ENCODE results near the gene PRPF40B. TPM values are rescaled to one million over a fixed set of nuclear protein-coding genes. Genes with fewer than 3 reads are reported as not detected.

Gene PRPF40B
- total and polyA plus RNA-seq, 2 donors (not counting 1 experiment from before 2014, with no cell fraction given), result 11.7 to 23.7 TPM

DNA sequence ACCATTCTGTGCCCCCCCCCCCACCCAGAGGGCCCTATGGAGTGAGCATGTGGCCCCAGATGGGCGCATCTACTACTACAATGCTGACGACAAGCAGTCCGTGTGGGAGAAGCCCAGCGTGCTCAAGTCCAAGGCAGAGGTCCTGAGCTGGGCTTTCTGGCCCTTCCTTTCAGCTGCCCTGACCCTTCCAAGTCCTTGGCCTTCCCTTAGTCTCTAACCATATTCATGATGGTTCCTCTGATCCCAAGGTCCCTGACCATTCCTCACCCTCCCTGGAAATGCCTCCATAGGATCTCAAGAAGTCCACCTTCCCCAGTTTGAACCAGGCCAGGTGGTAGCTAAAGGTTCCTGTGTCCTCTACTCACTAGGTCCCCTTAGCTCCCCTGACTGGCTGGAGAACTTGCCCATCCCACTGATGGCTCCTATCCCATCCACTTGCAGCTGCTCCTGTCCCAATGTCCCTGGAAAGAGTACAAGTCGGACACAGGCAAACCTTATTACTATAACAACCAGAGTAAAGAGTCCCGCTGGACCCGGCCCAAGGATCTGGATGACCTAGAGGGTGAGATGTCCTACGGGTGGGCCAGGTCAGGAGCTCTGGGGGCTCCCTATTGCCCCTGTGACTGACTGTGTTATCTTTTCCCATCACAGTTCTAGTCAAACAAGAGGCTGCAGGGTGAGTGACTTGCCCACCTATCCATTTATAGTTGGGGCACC, 9.8 kb downstream of the PRPF40B start:
- H3K27ac ChIP-seq (ENCODE audit: low read length in 2 of 2), result no peak overlapping the region
- no peak overlapping the region for H3K4me3 Mint-ChIP-seq
- ChIA-PET CTCF (interaction anchor here (0.5 to 8.5 kb wide), 4 partner anchors 9 to 385 kb away, joined by 3 to 61 read pairs (median 3); partner anchors contain the start of gene PRPF40B), POLR2A (interaction anchor here (0.6 kb wide), 1 partner anchor 10 kb away, joined by 5 read pairs; the partner anchor contains the start of gene PRPF40B)
- no peak overlapping the region for H2AFZ ChIP-seq (ENCODE audit: insufficient read depth, low read depth, low read length, poor library complexity, severe bottlenecking)
- intact Hi-C loops (cut with micrococcal nuclease), result no loop called here
- H3K4me1 ChIP-seq (ENCODE audit: control insufficient read depth in 2 of 2, insufficient read depth in 2 of 2, low read length in 2 of 2), result peaks cover 8 to 11% of the 10 kb centered on the region in 2 donors
- no peaks in the 10 kb centered on the region for H3K36me3 ChIP-seq (replicated peaks in 1 of 2; ENCODE audit: control extremely low read depth in 1 of 2, control insufficient read depth in 1 of 2, extremely low read depth in 1 of 2, insufficient read depth in 2 of 2, low read length in 1 of 2)
- no peak overlapping the region for H3K27ac Mint-ChIP-seq
- H3K4me2 ChIP-seq (replicated peaks; ENCODE audit: low read depth, low read length, poor library complexity, severe bottlenecking), result no peak overlapping the region
- ATAC-seq (ENCODE audit: low read depth) (no peak), DNase-seq (no peak)
- no peak overlapping the region for H3K4me3 ChIP-seq (ENCODE audit: control extremely low read depth in 1 of 5, extremely low read depth in 1 of 5, insufficient read depth in 1 of 5, low read depth in 2 of 5, low read length in 4 of 5)
- 98% methylated on average over 6 of the region's 8 CpGs for WGBS (ENCODE audit: insufficient coverage)
- peaks cover 14% of the 10 kb centered on the region for H3K4me1 Mint-ChIP-seq
- no peaks in the 10 kb centered on the region for H4K20me1 ChIP-seq (ENCODE audit: control insufficient read depth, insufficient read depth, low read length, poor library complexity, severe bottlenecking)
- H3K9ac ChIP-seq (ENCODE audit: low read length), result no peak overlapping the region
- H3K27me3 Mint-ChIP-seq, result no peaks in the 10 kb centered on the region
- H3K9me3 ChIP-seq (ENCODE audit: control extremely low read depth in 1 of 3, control insufficient read depth in 2 of 3, insufficient read depth in 1 of 3, low read length in 2 of 3), result no peaks in the 10 kb centered on the region
- TF ChIP-seq CTCF (IDR thresholded peaks at IDR 0.05) (no peak), EZH2 (IDR thresholded peaks at IDR 0.05; ENCODE audit: borderline replicate concordance, insufficient read depth, low read depth, low read length, poor library complexity, severe bottlenecking) (no peak)
- H3K9me3 Mint-ChIP-seq (ENCODE audit: insufficient read depth), result no peaks in the 10 kb centered on the region
- no peaks in the 10 kb centered on the region for H3K27me3 ChIP-seq (replicated peaks in 1 of 4; ENCODE audit: control extremely low read depth in 1 of 4, control insufficient read depth in 3 of 4, insufficient read depth in 4 of 4, low read length in 3 of 4)
- H3K79me2 ChIP-seq (ENCODE audit: control insufficient read depth, insufficient read depth, low read length), result no peaks in the 10 kb centered on the region

DNA sequence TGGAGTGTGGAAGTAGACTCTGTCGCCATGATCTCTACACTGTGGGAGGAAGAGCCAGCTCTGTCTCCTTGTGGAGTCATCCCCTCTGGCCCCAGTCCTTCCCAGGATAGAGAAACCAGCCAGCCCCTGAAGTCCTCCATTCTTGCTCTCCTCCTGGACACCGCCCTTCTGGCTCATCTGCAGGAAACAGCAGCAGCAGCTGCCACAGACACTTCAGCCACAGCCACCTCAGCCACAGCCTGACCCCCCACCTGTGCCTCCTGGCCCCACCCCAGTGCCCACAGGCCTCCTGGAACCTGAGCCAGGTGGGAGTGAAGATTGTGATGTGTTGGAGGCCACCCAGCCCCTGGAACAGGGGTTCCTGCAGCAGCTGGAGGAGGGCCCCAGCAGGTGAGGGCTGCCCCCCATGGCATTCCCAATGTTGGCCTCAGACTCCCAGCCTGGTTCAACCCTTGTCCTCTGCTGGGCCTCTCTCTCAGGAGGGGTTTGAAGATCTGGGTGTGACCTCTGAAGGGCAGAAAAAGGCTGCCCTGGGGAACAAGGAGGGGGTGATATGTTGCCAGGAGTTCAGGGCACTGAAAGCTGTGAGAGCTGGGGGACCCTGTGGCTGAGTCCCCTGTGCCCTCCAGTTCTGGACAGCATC, 10.5 kb downstream of the PRPF40B start:
- Histone ChIP-seq H2AFZ (ENCODE audit: insufficient read depth, low read depth, low read length, poor library complexity, severe bottlenecking) (no peak overlapping the region), H4K20me1 (ENCODE audit: control insufficient read depth, insufficient read depth, low read length, poor library complexity, severe bottlenecking) (no peaks in the 10 kb centered on the region), H3K79me2 (ENCODE audit: control insufficient read depth, insufficient read depth, low read length) (no peaks in the 10 kb centered on the region), H3K27ac (ENCODE audit: low read length in 2 of 2) (no peak overlapping the region), H3K4me3 (ENCODE audit: control extremely low read depth in 1 of 5, extremely low read depth in 1 of 5, insufficient read depth in 1 of 5, low read depth in 2 of 5, low read length in 4 of 5) (no peak overlapping the region), H3K4me1 (ENCODE audit: control insufficient read depth in 2 of 2, insufficient read depth in 2 of 2, low read length in 2 of 2) (peaks cover 8 to 12% of the 10 kb centered on the region in 2 donors), H3K36me3 (replicated peaks in 1 of 2; ENCODE audit: control extremely low read depth in 1 of 2, control insufficient read depth in 1 of 2, extremely low read depth in 1 of 2, insufficient read depth in 2 of 2, low read length in 1 of 2) (no peaks in the 10 kb centered on the region), H3K9me3 (ENCODE audit: control extremely low read depth in 1 of 3, control insufficient read depth in 2 of 3, insufficient read depth in 1 of 3, low read length in 2 of 3) (no peaks in the 10 kb centered on the region), H3K9ac (ENCODE audit: low read length) (no peak overlapping the region), H3K27me3 (replicated peaks in 1 of 4; ENCODE audit: control extremely low read depth in 1 of 4, control insufficient read depth in 3 of 4, insufficient read depth in 4 of 4, low read length in 3 of 4) (no peaks in the 10 kb centered on the region), H3K4me2 (replicated peaks; ENCODE audit: low read depth, low read length, poor library complexity, severe bottlenecking) (no peak overlapping the region)
- TF ChIP-seq CTCF (IDR thresholded peaks at IDR 0.05), result no peak
- no peak for TF ChIP-seq EZH2 (IDR thresholded peaks at IDR 0.05; ENCODE audit: borderline replicate concordance, insufficient read depth, low read depth, low read length, poor library complexity, severe bottlenecking)
- intact Hi-C loops (cut with micrococcal nuclease), result no loop called here
- 100% methylated on average over 1 of the region's 2 CpGs for WGBS (ENCODE audit: insufficient coverage)
- Mint-ChIP-seq H3K4me3 (no peak overlapping the region), H3K9me3 (ENCODE audit: insufficient read depth) (no peaks in the 10 kb centered on the region), H3K27me3 (no peaks in the 10 kb centered on the region), H3K27ac (no peak overlapping the region), H3K4me1 (peaks cover 14% of the 10 kb centered on the region)
- POLR2A ChIA-PET, result no interaction called here
- no peak for DNase-seq
- CTCF ChIA-PET, result interaction anchor here (0.6 to 8.5 kb wide), 4 partner anchors 10 to 144 kb away, joined by 3 to 61 read pairs (median 16); partner anchors contain the start of gene PRPF40B
- no peak for ATAC-seq (ENCODE audit: low read depth)

Measured in B cell (primary cell).